Cerebellar nuclear complex (tissue), 1 donor: ENCODE results near the gene PRTN3.

Experiments
- DNase-seq, 2 experiments: peaks; one replicate each; lab custom pipeline; 2025; lab: John Stamatoyannopoulos, UW

The PRTN3 gene

GRCh38 chr19:803099-803561 lies 37.7 kb upstream of the PRTN3 start:
- DNase-seq: no peak

GRCh38 chr19:803686-804418 lies 36.9 kb upstream of the PRTN3 start:
- no peak for DNase-seq

GRCh38 chr19:804419-805165 lies 36.2 kb upstream of the PRTN3 start:
- DNase-seq: no peak

DNA sequence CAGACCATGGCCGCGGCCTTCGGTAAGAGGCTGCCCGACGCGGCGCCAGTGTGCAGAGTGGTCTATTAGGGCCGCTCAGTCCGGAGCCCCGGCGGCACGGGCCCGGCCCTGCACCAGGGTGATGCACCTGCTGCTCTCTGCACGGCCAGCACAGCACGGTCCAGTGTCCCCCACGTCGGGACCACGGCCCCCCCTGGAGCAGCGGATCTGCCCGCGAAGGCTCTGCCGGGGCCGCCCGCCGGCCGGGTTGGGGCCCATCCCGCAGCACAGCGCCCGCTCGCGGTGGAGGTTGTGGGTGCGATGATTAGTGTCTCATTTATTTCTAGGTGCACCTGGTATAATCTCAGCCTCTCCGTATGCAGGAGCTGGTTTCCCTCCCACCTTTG lies 35.6 kb upstream of the PRTN3 start:
- no peak for DNase-seq

DNA sequence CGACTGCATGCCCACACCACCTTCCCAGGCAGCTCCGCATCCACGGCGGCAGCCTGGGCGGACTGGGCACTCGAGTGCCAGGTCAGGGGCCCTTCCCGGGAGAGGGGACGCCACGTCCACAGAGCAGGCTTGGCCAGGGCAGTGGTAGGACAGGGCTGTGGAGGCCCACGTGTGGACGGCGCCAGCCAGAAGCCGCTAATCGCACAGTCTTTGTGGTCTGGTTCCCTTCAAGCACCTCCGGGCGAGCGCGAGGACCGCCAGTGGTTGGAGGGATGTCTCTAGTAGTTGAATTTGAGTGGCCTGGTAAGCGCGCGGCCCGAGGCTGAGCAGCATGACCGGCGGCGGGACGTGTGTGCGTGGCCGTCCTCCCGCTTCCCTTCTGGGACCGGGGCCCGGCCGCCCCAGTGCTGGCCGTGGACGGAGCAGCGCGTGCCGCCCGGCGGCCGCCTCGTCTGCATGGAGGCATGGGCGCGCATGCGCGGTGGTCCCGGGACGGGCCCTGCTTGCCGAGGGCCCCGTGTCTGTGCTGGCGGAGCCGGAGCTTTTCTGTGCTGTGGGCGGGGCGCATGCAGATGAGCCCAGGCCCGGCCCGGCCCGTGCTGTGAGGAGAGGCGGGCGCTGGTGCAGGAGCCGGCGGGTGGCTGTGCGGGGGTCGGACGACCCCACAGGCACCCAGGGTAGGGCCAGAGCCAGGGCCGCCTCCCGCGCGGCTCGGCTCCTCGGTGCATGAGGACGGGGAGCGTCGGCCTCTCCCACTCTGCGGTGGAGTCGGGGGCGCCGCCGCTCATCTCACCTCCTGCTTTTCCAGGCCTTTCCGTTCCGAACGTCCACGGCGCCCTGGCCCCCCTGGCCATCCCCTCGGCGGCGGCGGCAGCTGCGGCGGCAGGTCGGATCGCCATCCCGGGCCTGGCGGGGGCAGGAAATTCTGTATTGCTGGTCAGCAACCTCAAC lies 34.9 kb upstream of the PRTN3 start:
- no peak for DNase-seq

GRCh38 chr19:806815-807421 lies 33.9 kb upstream of the PRTN3 start:
- no peak for DNase-seq

DNA sequence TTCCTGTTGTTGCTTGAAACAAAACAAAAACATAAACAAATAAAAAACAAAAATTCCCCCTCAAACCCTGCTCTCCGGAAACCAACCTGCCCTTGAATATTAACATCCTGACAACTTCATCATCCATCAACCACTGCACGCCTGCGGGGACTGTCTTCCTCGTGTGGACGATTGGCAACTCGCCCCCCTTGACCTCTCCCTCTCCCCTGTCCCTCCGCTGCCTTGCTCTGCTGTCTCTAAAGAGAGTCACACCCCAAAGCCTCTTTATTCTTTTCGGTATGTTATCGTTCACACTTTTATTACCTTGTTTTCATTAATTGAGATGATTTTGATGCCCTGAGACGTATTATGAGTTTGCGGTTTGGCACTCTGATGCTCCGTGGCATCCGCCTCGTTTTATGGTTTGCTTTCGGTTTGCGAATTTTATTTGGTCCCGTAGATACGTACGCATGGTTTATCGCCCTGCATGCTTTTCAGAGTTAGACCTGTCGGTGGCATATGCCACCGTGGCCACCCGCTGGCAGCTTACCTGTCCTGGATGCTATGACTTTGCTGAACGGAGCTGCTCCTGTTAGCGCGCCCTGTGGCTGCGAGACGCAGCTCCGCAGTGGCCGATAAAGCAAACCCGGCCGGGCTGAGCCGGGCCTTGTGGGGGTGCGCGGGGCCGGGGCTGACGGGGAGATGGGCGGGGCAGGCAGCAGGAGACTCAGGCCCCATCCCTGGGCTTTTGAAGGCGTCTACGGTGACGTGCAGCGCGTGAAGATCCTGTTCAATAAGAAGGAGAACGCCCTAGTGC lies 33.0 kb upstream of the PRTN3 start:
- DNase-seq: no peak

DNA sequence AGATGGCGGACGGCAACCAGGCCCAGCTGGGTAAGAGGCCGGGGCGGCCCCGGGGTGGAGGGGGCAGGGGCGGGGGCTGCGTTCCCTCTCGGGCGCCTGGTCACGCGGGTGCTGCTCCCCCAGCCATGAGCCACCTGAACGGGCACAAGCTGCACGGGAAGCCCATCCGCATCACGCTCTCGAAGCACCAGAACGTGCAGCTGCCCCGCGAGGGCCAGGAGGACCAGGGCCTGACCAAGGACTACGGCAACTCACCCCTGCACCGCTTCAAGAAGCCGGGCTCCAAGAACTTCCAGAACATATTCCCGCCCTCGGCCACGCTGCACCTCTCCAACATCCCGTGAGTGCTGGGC lies 32.4 kb upstream of the PRTN3 start:
- DNase-seq: no peak

GRCh38 chr19:810077-810855 lies 30.5 kb upstream of the PRTN3 start:
- no peak for DNase-seq

- no peak for DNase-seq
These were observed 29.8 kb upstream of the PRTN3 start for GRCh38 chr19:810883-811489.

GRCh38 chr19:811506-812048 lies 29.2 kb upstream of the PRTN3 start:
- no peak for DNase-seq

GRCh38 chr19:812049-812746 lies 28.6 kb upstream of the PRTN3 start:
- DNase-seq: no peak

DNA sequence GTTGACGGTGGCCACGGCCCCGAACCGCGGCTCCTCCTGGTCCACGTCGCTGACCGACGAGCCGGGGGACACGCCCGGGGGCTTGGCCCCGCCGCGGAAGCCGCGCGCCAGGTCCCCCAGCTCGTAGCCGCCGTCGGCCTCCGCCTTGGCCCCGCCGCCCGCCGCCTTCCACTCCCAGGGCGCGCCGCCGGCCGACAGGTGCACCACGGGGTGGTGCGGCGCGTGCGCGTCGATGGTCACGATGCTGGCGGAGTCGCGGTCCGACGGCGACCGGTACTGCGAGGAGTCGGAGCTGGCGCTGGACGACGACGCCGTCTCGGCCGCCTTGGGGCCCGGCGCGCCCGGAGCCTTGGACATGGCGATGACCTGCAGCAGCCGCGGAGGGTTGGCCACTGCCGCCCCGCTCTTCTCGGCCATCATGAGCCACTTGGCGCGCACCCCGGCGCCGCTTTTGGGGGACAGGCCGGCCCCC lies 28.0 kb upstream of the PRTN3 start:
- DNase-seq: no peak

- no peak for DNase-seq
These were observed 27.3 kb upstream of the PRTN3 start for GRCh38 chr19:813219-814151.

- no peak for DNase-seq
These were observed 26.4 kb upstream of the PRTN3 start for GRCh38 chr19:814152-815078.

- no peak for DNase-seq
These were observed 25.6 kb upstream of the PRTN3 start for GRCh38 chr19:815079-815774.
